OCI-LY3 (cell line): Measurements from ENCODE around the gene PRDX6.

Source experiments
- CTCF ChIP-seq: fragments of 200-600, 300-600 bp; sonication (generic); IDR thresholded peaks from 2 replicates; pipeline ENCODE4 v1.5.1; 2014; ENCODE audit warnings: antibody characterized with exemption, low read length, low read depth
- EZH2phosphoT487 ChIP-seq: fragments of 200-600 bp; shearing (Covaris generic); IDR thresholded peaks from 2 replicates; pipeline ENCODE4 v1.6.1; 2018; ENCODE audit warnings: antibody characterized with exemption, mixed run types, low read depth

GRCh38 chr1:173502104-173502503 lies 25.0 kb downstream of the PRDX6 start:
- TF ChIP-seq CTCF (no peak), EZH2phosphoT487 (no peak)
